Myocyte (in vitro differentiated cells): ENCODE measurements around the gene BYSL. TPM values are rescaled to one million over a fixed set of nuclear protein-coding genes. Genes with fewer than 3 reads are reported as not detected.

Experiments used
- DNase-seq: peaks from one replicate; pipeline ENCODE4 v3.0.0-alpha.2; 2012; ENCODE audit warnings: low read depth
- total RNA-seq: library from RNA; depleted of rRNA; stranded (reverse); fragments of >200 nt; gene quantifications from 2 replicates; pipeline ENCODE4 v1.2.3, GENCODE V29; 2014

The BYSL gene
- total RNA-seq, 1 donor from 2014 or later = 28.3 TPM

DNA sequence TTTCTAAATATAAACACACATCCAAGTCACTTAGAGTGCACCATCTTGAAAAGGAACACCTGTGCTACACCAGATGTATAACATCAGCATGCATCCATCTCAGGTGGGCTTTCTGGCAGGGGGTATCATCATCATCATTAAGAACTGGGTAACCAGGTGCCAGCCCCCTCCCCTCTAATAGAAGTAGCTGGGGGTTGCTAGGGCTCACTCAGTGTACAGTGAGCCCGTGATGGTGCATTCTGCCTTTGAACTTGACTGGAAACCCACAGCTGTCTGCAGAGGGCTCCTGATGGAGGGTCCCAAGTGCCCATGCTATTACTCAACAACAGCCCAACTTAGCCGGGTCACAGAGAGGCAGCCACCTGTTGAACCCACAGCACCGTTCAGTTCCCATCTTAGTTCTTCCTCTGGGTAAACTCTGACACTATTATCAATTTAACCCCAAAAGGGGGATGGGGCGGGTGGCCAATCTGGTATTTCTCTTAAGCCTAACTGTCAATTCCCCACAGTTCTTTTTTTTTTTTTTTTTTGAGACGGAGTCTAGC, 53.1 kb downstream of the BYSL start:
- no peak for DNase-seq

DNA sequence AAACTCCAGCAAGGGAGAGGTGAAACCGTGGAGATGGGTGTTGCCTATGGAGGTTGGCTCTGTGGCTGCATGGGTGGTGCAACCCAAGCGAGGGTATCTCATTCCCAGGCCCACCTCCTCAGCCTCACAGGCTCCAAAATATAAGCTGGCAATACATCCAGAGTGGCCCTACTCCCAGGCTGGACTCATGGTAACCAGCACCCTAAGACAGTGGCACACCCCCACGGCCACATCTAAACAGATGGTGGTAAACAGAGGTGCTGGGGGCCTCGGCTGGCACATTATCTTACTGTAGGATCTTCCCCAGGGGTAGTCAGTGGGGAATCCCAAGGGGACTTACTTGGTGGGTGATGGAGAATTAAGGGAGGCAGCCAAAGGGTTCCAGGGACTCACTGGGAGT, 54.0 kb downstream of the BYSL start:
- DNase-seq = no peak

DNA sequence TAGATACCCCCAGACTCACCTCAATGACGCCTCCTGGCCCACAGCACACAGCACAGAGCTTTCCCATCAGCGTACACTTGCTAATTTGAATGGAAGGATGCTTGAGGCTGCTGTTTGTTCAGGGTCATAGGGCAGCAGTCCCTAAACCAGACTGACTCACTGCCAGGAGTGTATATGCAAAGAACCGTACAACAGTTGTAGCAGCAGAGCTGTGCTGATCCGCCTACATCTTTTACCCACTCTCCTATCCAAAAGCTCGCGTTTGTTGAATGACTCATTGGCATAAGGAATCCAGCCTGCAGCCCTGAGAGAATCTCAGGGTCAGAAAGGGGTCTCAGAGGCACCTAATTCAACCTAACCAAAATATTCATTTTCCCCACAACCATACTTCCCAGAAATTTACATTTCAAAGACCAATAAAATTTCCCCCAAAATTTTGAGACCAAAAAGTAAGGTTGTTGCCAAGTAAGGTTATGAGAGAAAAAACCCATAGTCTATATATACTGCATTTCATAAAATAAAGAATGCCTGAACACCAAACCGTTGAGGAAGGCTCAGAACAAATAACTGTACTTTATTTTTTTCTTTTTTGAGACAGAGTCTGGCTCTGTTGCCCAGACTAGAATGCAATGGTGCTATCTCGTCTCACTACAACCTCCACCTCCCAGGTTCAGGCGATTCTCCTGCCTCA, 55.6 kb downstream of the BYSL start:
- DNase-seq = peak; percentile 9

Other genes with a start within 250 kb of the BYSL start
- 6.4 and 10.6 TPM in 2 replicates for gene TFEB, start 185.9 kb upstream of the BYSL start, total RNA-seq
- not detected in 2 replicates for gene PGC, start 174.1 kb upstream of the BYSL start, total RNA-seq
- gene FRS3, start 141.6 kb upstream of the BYSL start, total RNA-seq = 2.0 and 3.5 TPM in 2 replicates
- gene PRICKLE4, start 140.7 kb upstream of the BYSL start, total RNA-seq = 1.3 and 3.5 TPM in 2 replicates
- 101 and 115 TPM in 2 replicates for gene TOMM6, start 133.8 kb upstream of the BYSL start, total RNA-seq
- 2.2 and 3.1 TPM in 2 replicates for gene USP49, start 26.1 kb upstream of the BYSL start, total RNA-seq
- gene MED20, start 360 bp upstream of the BYSL start, total RNA-seq = 26.4 and 27.3 TPM in 2 replicates
- gene CCND3, start 20.3 kb downstream of the BYSL start, total RNA-seq = 169 and 170 TPM in 2 replicates
- gene TAF8, start 129.0 kb downstream of the BYSL start, total RNA-seq = 18.9 and 25.1 TPM in 2 replicates
- gene C6orf132, start 221.1 kb downstream of the BYSL start, total RNA-seq = 0.16 TPM in 2 replicates